ENCODE results near the gene COG5. TPM values are rescaled to one million over a fixed set of nuclear protein-coding genes. Genes with fewer than 3 reads are reported as not detected.
A peak's percentile ranks its signal among the peaks of the same experiment; 100 is the strongest.

Gene COG5
- polyA plus RNA-seq, 3 donors = 12.7 to 29.0 (median 28.1) TPM

- H3K4me3 Mint-ChIP-seq = no peak overlapping the region
These were observed 299.0 kb downstream of the COG5 start for GRCh38 chr7:107264723-107265122.

DNA sequence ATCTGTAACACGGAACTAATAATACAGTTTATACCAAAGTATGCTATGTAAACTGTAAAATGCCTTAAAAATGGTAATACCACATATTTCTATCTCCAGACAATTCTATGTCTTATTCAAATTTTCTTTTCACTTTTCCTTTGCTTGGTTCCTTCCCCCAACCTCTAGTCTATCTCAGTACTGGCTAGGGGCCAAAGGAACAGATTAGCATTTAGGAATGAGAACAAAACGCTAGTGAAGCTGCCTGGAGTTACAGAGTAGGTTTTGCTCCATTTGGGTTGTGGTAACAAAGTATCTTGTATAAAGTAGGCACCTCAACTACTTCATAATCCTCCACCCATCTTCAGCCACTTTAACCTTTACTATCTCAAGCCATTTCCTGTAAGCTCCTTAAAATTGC is 300.9 kb downstream of the COG5 start:
- no peaks in the 10 kb centered on the region for H3K9me3 ChIP-seq (replicated peaks in 1 of 2; ENCODE audit: control insufficient read depth in 1 of 2, insufficient read depth in 1 of 2, low read length in 2 of 2)
- H3K4me2 ChIP-seq (replicated peaks; ENCODE audit: extremely low read depth, low read length, poor library complexity, severe bottlenecking) = no peak overlapping the region
- no CpG with 5 or more reads among the region's 2 CpGs for WGBS (ENCODE audit: insufficient coverage)
- H3K27me3 Mint-ChIP-seq (ENCODE audit: low read depth in 3 of 3) = peaks cover 0 to 2% (median 0%) of the 10 kb centered on the region in 3 donors
- H3K27me3 ChIP-seq (ENCODE audit: control insufficient read depth in 2 of 2, insufficient read depth in 2 of 2, low read length in 2 of 2) = no peaks in the 10 kb centered on the region
- H3K4me1 Mint-ChIP-seq = no peaks in the 10 kb centered on the region
- H3K4me3 Mint-ChIP-seq = no peak overlapping the region
- no peak for TF ChIP-seq CTCF (IDR thresholded peaks at IDR 0.05)
- H3K4me3 ChIP-seq (replicated peaks in 1 of 3; ENCODE audit: low read depth in 2 of 3, low read length in 3 of 3) = no peak overlapping the region
- no peak overlapping the region for H3K27ac ChIP-seq (ENCODE audit: low read depth in 1 of 2, low read length in 2 of 2)
- peaks cover 0 to 3% of the 10 kb centered on the region in 2 donors for H3K36me3 ChIP-seq (replicated peaks in 1 of 2; ENCODE audit: control insufficient read depth in 1 of 2, insufficient read depth in 2 of 2, low read length in 2 of 2)
- no peak overlapping the region for H3K9ac ChIP-seq (ENCODE audit: insufficient read depth, low read length, poor library complexity, severe bottlenecking)
- H3K9me3 Mint-ChIP-seq = no peaks in the 10 kb centered on the region
- intact Hi-C loops (cut with micrococcal nuclease) = no loop called here
- H3K4me1 ChIP-seq (ENCODE audit: control insufficient read depth in 1 of 2, insufficient read depth in 2 of 2, low read length in 2 of 2) = no peaks in the 10 kb centered on the region
- peak overlapping the region in 1 of 7 donors; percentile 43 for H3K27ac Mint-ChIP-seq
- no peaks in the 10 kb centered on the region for H4K20me1 ChIP-seq (ENCODE audit: insufficient read depth, low read length)
- H2AFZ ChIP-seq (ENCODE audit: insufficient read depth, low read depth, low read length, poor library complexity, severe bottlenecking) = no peak overlapping the region
- DNase-seq = no peak
- no peaks in the 10 kb centered on the region for H3K79me2 ChIP-seq (ENCODE audit: insufficient read depth, low read length)
- H3K36me3 Mint-ChIP-seq = peaks cover 20 to 27% of the 10 kb centered on the region in 2 donors

More at GRCh38 chr7:107264723-107265122, 299.0 kb downstream of the COG5 start:
- H4K20me1 ChIP-seq (ENCODE audit: insufficient read depth, low read length) = no peaks in the 10 kb centered on the region
- H3K79me2 ChIP-seq (ENCODE audit: insufficient read depth, low read length) = no peaks in the 10 kb centered on the region
- no peaks in the 10 kb centered on the region for H3K9me3 Mint-ChIP-seq
- H3K9me3 ChIP-seq (replicated peaks in 1 of 2; ENCODE audit: control insufficient read depth in 1 of 2, insufficient read depth in 1 of 2, low read length in 2 of 2) = no peaks in the 10 kb centered on the region
- peaks cover 0 to 2% (median 0%) of the 10 kb centered on the region in 3 donors for H3K27me3 Mint-ChIP-seq (ENCODE audit: low read depth in 3 of 3)
- no peak overlapping the region for H3K4me2 ChIP-seq (replicated peaks; ENCODE audit: extremely low read depth, low read length, poor library complexity, severe bottlenecking)
- H3K9ac ChIP-seq (ENCODE audit: insufficient read depth, low read length, poor library complexity, severe bottlenecking) = no peak overlapping the region
- no peak overlapping the region for H3K4me3 ChIP-seq (replicated peaks in 1 of 3; ENCODE audit: low read depth in 2 of 3, low read length in 3 of 3)
- H3K27ac Mint-ChIP-seq = peak overlapping the region in 1 of 7 donors; percentile 46
- H2AFZ ChIP-seq (ENCODE audit: insufficient read depth, low read depth, low read length, poor library complexity, severe bottlenecking) = no peak overlapping the region
- DNase-seq = no peak
- no peak overlapping the region for H3K27ac ChIP-seq (ENCODE audit: low read depth in 1 of 2, low read length in 2 of 2)
- no peaks in the 10 kb centered on the region for H3K4me1 Mint-ChIP-seq
- H3K36me3 Mint-ChIP-seq = peaks cover 24 to 27% of the 10 kb centered on the region in 2 donors
- intact Hi-C loops (cut with micrococcal nuclease) = no loop called here
- no peaks in the 10 kb centered on the region for H3K27me3 ChIP-seq (ENCODE audit: control insufficient read depth in 2 of 2, insufficient read depth in 2 of 2, low read length in 2 of 2)
- H3K4me1 ChIP-seq (ENCODE audit: control insufficient read depth in 1 of 2, insufficient read depth in 2 of 2, low read length in 2 of 2) = no peaks in the 10 kb centered on the region
- peaks cover 2 to 6% of the 10 kb centered on the region in 2 donors for H3K36me3 ChIP-seq (replicated peaks in 1 of 2; ENCODE audit: control insufficient read depth in 1 of 2, insufficient read depth in 2 of 2, low read length in 2 of 2)
- no peak for TF ChIP-seq CTCF (IDR thresholded peaks at IDR 0.05)
